Chondrocyte (in vitro differentiated cells): ENCODE data around the gene MAFG. TPM values are rescaled to one million over a fixed set of nuclear protein-coding genes. Genes with fewer than 3 reads are reported as not detected.
"Not testable (repeated sequence)": the region's sequence is repeated elsewhere in the genome, so short reads cannot be mapped to it uniquely, and the experiment has no call there.

Source experiments
- DNase-seq: peaks from one replicate; pipeline ENCODE4 v3.0.0; 2021; ENCODE audit warnings: mixed read lengths, low spot score
- H3K27ac Mint-ChIP-seq: one replicate; pipeline ENCODE4 v1.8.0; 2021; ENCODE audit warnings: mild to moderate bottlenecking, moderate library complexity, mixed read lengths; ENCODE audit not compliant: unreplicated experiment
- H3K27me3 Mint-ChIP-seq: 2 replicates; pipeline ENCODE4 v1.8.0; 2021; ENCODE audit warnings: low read depth, mixed read lengths
- H3K36me3 Mint-ChIP-seq: 2 replicates; pipeline ENCODE4 v1.8.0; 2021; ENCODE audit warnings: low read depth, mixed read lengths
- H3K4me1 Mint-ChIP-seq: 2 replicates; pipeline ENCODE4 v1.8.0; 2021; ENCODE audit warnings: low read depth, mild to moderate bottlenecking, mixed read lengths
- H3K4me3 Mint-ChIP-seq: one replicate; pipeline ENCODE4 v1.8.0; 2021; ENCODE audit warnings: mild to moderate bottlenecking, moderate library complexity, mixed read lengths; ENCODE audit not compliant: unreplicated experiment
- H3K9me3 Mint-ChIP-seq: 2 replicates; pipeline ENCODE4 v1.8.0; 2021; ENCODE audit warnings: low read depth, mixed read lengths
- CTCF ChIP-seq: fragments of 200-600 bp; sonication (generic); IDR thresholded peaks from 2 replicates; pipeline ENCODE4 v1.5.0; 2021; ENCODE audit warnings: antibody characterized with exemption, mild to moderate bottlenecking, moderate library complexity
- total RNA-seq: library from RNA; stranded (reverse); gene quantifications from 3 replicates; pipeline ENCODE4 v1.2.1, GENCODE V29; 2021

Gene MAFG
- total RNA-seq, 1 donor from 2014 or later = 38.1 TPM

DNA sequence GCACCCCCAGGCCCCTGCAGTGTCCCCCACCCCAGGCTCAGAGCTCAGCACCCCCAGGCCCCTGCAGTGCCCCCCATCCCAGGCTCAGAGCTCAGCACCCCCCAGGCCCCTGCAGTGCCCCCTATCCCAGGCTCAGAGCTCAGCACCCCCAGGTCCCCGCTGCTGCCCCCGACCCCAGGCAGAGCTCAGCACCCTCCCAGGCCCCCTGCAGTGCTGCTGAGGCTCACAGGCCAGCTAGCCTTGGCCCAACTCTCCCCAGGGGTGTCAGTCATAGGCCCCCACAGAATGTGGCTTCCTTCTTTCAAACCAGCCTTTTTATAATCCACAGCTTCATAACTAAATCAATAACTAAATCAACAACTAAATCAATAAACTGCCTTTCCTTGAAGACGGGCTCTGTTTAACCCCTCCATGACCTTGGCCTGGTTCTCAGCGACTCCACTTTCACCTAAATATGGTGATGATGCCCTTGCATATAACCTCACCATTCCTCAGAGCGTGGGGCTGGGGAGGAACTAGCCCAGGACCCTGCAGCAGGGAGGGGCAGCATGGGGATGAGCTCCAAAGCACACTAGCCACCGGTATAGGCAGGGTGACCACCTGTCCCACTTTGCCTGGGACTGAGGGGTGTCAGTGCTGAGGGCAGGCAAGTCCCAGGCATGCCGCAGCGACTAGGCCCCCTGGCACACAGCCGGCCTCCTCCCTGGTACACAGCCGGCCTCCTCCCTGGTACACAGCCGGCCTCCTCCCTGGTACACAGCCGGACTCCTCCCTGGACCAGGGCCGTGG, 28.4 kb upstream of the MAFG start:
- H3K4me3 Mint-ChIP-seq = no peak overlapping the region
- H3K9me3 Mint-ChIP-seq = no peaks in the 10 kb centered on the region
- H3K27ac Mint-ChIP-seq = no peak overlapping the region
- H3K27me3 Mint-ChIP-seq = peaks cover 14% of the 10 kb centered on the region
- TF ChIP-seq CTCF = no peak
- DNase-seq = no peak
- H3K36me3 Mint-ChIP-seq = no peaks in the 10 kb centered on the region
- H3K4me1 Mint-ChIP-seq = peaks cover 4% of the 10 kb centered on the region

- Mint-ChIP-seq H3K4me1 (peaks cover 4% of the 10 kb centered on the region), H3K27ac (no peak overlapping the region), H3K9me3 (no peaks in the 10 kb centered on the region), H3K4me3 (no peak overlapping the region), H3K36me3 (no peaks in the 10 kb centered on the region), H3K27me3 (peaks cover 16% of the 10 kb centered on the region)
- no peak for TF ChIP-seq CTCF
- no peak for DNase-seq
Observed at GRCh38 chr17:81955058-81955681, 27.6 kb upstream of the MAFG start.

GRCh38 chr17:81954131-81955057, 26.9 kb upstream of the MAFG start:
- no peaks in the 10 kb centered on the region for H3K9me3 Mint-ChIP-seq
- H3K36me3 Mint-ChIP-seq = no peaks in the 10 kb centered on the region
- peak; percentile 74 for DNase-seq
- H3K27ac Mint-ChIP-seq = no peak overlapping the region
- H3K4me1 Mint-ChIP-seq = peaks cover 4% of the 10 kb centered on the region
- no peak overlapping the region for H3K4me3 Mint-ChIP-seq
- TF ChIP-seq CTCF = no peak
- H3K27me3 Mint-ChIP-seq = peaks cover 16% of the 10 kb centered on the region

GRCh38 chr17:81953443-81953842, 25.9 kb upstream of the MAFG start:
- not testable (repeated sequence) for H3K4me3 Mint-ChIP-seq, H3K27me3 Mint-ChIP-seq, H3K27ac Mint-ChIP-seq, H3K9me3 Mint-ChIP-seq, H3K36me3 Mint-ChIP-seq, DNase-seq, H3K4me1 Mint-ChIP-seq
- TF ChIP-seq CTCF = peak; percentile 29

- Mint-ChIP-seq H3K36me3 (no peaks in the 10 kb centered on the region), H3K9me3 (no peaks in the 10 kb centered on the region), H3K27me3 (peaks cover 7% of the 10 kb centered on the region), H3K27ac (no peak overlapping the region), H3K4me1 (no peaks in the 10 kb centered on the region), H3K4me3 (no peak overlapping the region)
- TF ChIP-seq CTCF = no peak
- DNase-seq = no peak
Observed at GRCh38 chr17:81952792-81953228, 25.3 kb upstream of the MAFG start.
